Heart left ventricle (tissue), 13 donors: ENCODE data around the gene MCC.

Experiments used
- POLR2A ChIP-seq, 2 donors: fragments of 450-650 bp; IDR thresholded peaks; one replicate each; pipeline ENCODE4 v1.6.1; 2017; ENCODE audit warnings: antibody characterized with exemption in 2 of 2, mild to moderate bottlenecking in 2 of 2, moderate library complexity in 2 of 2
- TF ChIP-seq, protein P1 (sequence below), 12 donors: fragments of 200-600 bp; sonication (generic) in 4 of 12; IDR thresholded peaks; one replicate each; pipeline versions ENCODE4 v1.5.0 to v1.8.0; 2018 to 2022; ENCODE audit warnings: antibody characterized with exemption in 12 of 12, mild to moderate bottlenecking in 5 of 12
- donor health status: ischemic (EF 13 %, LVEDD 7.1; RV severe dilation, severe dysfunction).
- donor health status: DM: no; HTN: yes; CAD: no.
- donor health status: DM: no; HTN: no; CAD: no.
- donor health status: ischemic (EF 25% LVEDD 6.9; RV normal size, moderate dysfunction).
- donor health status: ischemic (EF 25% LVEDD 5.7; RV mildly dilated, moderate dysfunction).
- donor health status: ischemic (EF 35%, LVEDD 5.7; RV mildly dilated, moderate dysfunction).
- donor health status: nonischemic (EF 11% LVEDD 7.7; RV severe dilation, severe dysfunction).
- donor health status: DM: yes; HTN: yes; CAD: no.
- donor health status: PGD.
- donor health status: ischemic (EF 29% LVEDD 5.4; RV normal size, mild dysfunction).
- donor health status: nonischemic (EF 23%, LVEDD 6.1; RV moderate dilation, normal function).

GRCh38 chr5:113103330-113103729 is 384.9 kb downstream of the MCC start:
- TF ChIP-seq, protein P1, sequence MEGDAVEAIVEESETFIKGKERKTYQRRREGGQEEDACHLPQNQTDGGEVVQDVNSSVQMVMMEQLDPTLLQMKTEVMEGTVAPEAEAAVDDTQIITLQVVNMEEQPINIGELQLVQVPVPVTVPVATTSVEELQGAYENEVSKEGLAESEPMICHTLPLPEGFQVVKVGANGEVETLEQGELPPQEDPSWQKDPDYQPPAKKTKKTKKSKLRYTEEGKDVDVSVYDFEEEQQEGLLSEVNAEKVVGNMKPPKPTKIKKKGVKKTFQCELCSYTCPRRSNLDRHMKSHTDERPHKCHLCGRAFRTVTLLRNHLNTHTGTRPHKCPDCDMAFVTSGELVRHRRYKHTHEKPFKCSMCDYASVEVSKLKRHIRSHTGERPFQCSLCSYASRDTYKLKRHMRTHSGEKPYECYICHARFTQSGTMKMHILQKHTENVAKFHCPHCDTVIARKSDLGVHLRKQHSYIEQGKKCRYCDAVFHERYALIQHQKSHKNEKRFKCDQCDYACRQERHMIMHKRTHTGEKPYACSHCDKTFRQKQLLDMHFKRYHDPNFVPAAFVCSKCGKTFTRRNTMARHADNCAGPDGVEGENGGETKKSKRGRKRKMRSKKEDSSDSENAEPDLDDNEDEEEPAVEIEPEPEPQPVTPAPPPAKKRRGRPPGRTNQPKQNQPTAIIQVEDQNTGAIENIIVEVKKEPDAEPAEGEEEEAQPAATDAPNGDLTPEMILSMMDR (IDR thresholded peaks at IDR 0.05) = no peak
- no peak for TF ChIP-seq POLR2A (IDR thresholded peaks at IDR 0.05)
